Smooth muscle cell (in vitro differentiated cells): ENCODE data around the gene LGALS4. TPM values are rescaled to one million over a fixed set of nuclear protein-coding genes. Genes with fewer than 3 reads are reported as not detected.

Experiments
- DNase-seq: peaks from one replicate; lab custom pipeline; 2025; ENCODE audit not compliant: unreplicated experiment; lab: John Stamatoyannopoulos, UW
- H2AFZ ChIP-seq: fragments of 200-600 bp; sonication (generic); 2 replicates; pipeline ENCODE4 v1.6.0; 2016; ENCODE audit warnings: antibody characterized with exemption, low read depth, mild to moderate bottlenecking
- H3F3A ChIP-seq: fragments of 200-600 bp; sonication (generic); 2 replicates; pipeline ENCODE4 v1.6.0; 2017; ENCODE audit warnings: antibody characterized with exemption, low read depth
- H3K27ac ChIP-seq: fragments of 200-600 bp; sonication (generic); 2 replicates; pipeline ENCODE4 v1.5.1; 2016; ENCODE audit warnings: low read depth, mild to moderate bottlenecking
- H3K27me3 ChIP-seq: fragments of 200-600 bp; sonication (generic); 2 replicates; pipeline ENCODE4 v1.6.1; 2016; ENCODE audit warnings: low read depth, mild to moderate bottlenecking
- H3K36me3 ChIP-seq: fragments of 200-600 bp; sonication (generic); 2 replicates; pipeline ENCODE4 v1.5.1; 2016; ENCODE audit warnings: low read depth
- H3K4me1 ChIP-seq: fragments of 200-600 bp; sonication (generic); 2 replicates; pipeline ENCODE4 v1.5.1; 2016; ENCODE audit warnings: low read depth
- H3K4me2 ChIP-seq: fragments of 200-600 bp; sonication (generic); 2 replicates; pipeline ENCODE4 v1.6.0; 2016; ENCODE audit warnings: mild to moderate bottlenecking
- H3K4me3 ChIP-seq: fragments of 200-600 bp; sonication (generic); 2 replicates; pipeline ENCODE4 v1.5.1; 2016; ENCODE audit warnings: mild to moderate bottlenecking
- H3K79me2 ChIP-seq: fragments of 200-600 bp; sonication (generic); 2 replicates; pipeline ENCODE4 v1.6.0; 2016; ENCODE audit warnings: low read depth, mild to moderate bottlenecking
- H3K9ac ChIP-seq: fragments of 200-600 bp; sonication (generic); 2 replicates; pipeline ENCODE4 v1.6.0; 2016; ENCODE audit warnings: low read depth
- H3K9me3 ChIP-seq: fragments of 200-600 bp; sonication (generic); replicated peaks from 2 replicates; pipeline ENCODE4 v1.5.1; 2016; ENCODE audit warnings: low read depth
- H4K20me1 ChIP-seq: fragments of 200-600 bp; sonication (generic); 2 replicates; pipeline ENCODE4 v1.6.0; 2016; ENCODE audit warnings: low read depth
- CTCF ChIP-seq: fragments of 200-600 bp; sonication (generic); IDR thresholded peaks from 2 replicates; pipeline ENCODE4 v1.5.1; 2017; ENCODE audit warnings: borderline replicate concordance, mild to moderate bottlenecking, antibody characterized with exemption; ENCODE audit not compliant: insufficient read depth, poor library complexity, severe bottlenecking
- WGBS: methylation state at CpG from one replicate; pipeline ENCODE4 v1.1.7; 2016; ENCODE audit warnings: low lambda C conversion rate; 5-methylcytosine and 5-hydroxymethylcytosine counted together
- polyA plus RNA-seq: library from polyadenylated mRNA; unstranded; fragments of >200 nt; fragmentation: Nextera tagmentation; extraction: Ambion mirVana; gene quantifications from 2 replicates; pipeline ENCODE4 v1.2.1, GENCODE V29; 2016
- total RNA-seq: library from RNA; depleted of rRNA; stranded (reverse); fragments of >200 nt; gene quantifications from 2 replicates; pipeline ENCODE4 v1.2.3, GENCODE V29; 2014

LGALS4 gene
- total and polyA plus RNA-seq, 2 experiments from 2014 or later: 2.4 TPM; not detected in 1

- H3K27ac ChIP-seq: no peak overlapping the region
Observed at GRCh38 chr19:38805180-38805579, 7.6 kb downstream of the LGALS4 start.

GRCh38 chr19:38803543-38803942 lies 9.2 kb downstream of the LGALS4 start:
- WGBS: 89% methylated on average over 10 of the region's 10 CpGs
- H3F3A ChIP-seq: no peaks in the 10 kb centered on the region
- H4K20me1 ChIP-seq: no peaks in the 10 kb centered on the region
- TF ChIP-seq CTCF: no peak
- no peaks in the 10 kb centered on the region for H3K27me3 ChIP-seq
- H3K36me3 ChIP-seq: no peaks in the 10 kb centered on the region
- H3K9me3 ChIP-seq: no peaks in the 10 kb centered on the region
- H3K79me2 ChIP-seq: no peaks in the 10 kb centered on the region
- no peak overlapping the region for H3K4me2 ChIP-seq
- H2AFZ ChIP-seq: no peak overlapping the region
- H3K4me3 ChIP-seq: no peak overlapping the region
- no peak overlapping the region for H3K27ac ChIP-seq
- DNase-seq: no peak
- H3K9ac ChIP-seq: no peak overlapping the region
- H3K4me1 ChIP-seq: no peaks in the 10 kb centered on the region

More at GRCh38 chr19:38805180-38805579, 7.6 kb downstream of the LGALS4 start:
- 74% methylated on average over 1 of the region's 1 CpG for WGBS
- Histone ChIP-seq H4K20me1 (no peaks in the 10 kb centered on the region), H3K9ac (no peak overlapping the region), H3K4me1 (no peaks in the 10 kb centered on the region), H3K9me3 (no peaks in the 10 kb centered on the region), H3K36me3 (no peaks in the 10 kb centered on the region), H2AFZ (no peak overlapping the region), H3K27me3 (no peaks in the 10 kb centered on the region), H3K79me2 (no peaks in the 10 kb centered on the region), H3K4me3 (no peak overlapping the region), H3F3A (no peaks in the 10 kb centered on the region), H3K4me2 (no peak overlapping the region)
- TF ChIP-seq CTCF: no peak
- no peak for DNase-seq

GRCh38 chr19:38801359-38802095 lies 11.2 kb downstream of the LGALS4 start:
- TF ChIP-seq CTCF: no peak
- no peaks in the 10 kb centered on the region for H3K4me1 ChIP-seq
- H3K9me3 ChIP-seq: no peaks in the 10 kb centered on the region
- no peak overlapping the region for H3K4me2 ChIP-seq
- H3K4me3 ChIP-seq: no peak overlapping the region
- H3K27ac ChIP-seq: no peak overlapping the region
- H3F3A ChIP-seq: no peaks in the 10 kb centered on the region
- H2AFZ ChIP-seq: no peak overlapping the region
- WGBS: 99% methylated on average over 12 of the region's 12 CpGs
- no peak for DNase-seq
- H3K36me3 ChIP-seq: no peaks in the 10 kb centered on the region
- H3K27me3 ChIP-seq: no peaks in the 10 kb centered on the region
- no peak overlapping the region for H3K9ac ChIP-seq
- H4K20me1 ChIP-seq: no peaks in the 10 kb centered on the region
- H3K79me2 ChIP-seq: no peaks in the 10 kb centered on the region
